ENCODE measurements around the gene ETFA.

The ETFA gene

GRCh38 chr15:76178296-76179000, 132.8 kb downstream of the ETFA start:
- peak overlapping the region; percentile 85 for H3K27ac ChIP-seq
- no peak for TF ChIP-seq CTCF (conservative IDR thresholded peaks at IDR 0.05)

GRCh38 chr15:76177491-76178040, 133.7 kb downstream of the ETFA start:
- no peak for TF ChIP-seq CTCF (conservative IDR thresholded peaks at IDR 0.05)
- H3K27ac ChIP-seq = peak overlapping the region; percentile 85

GRCh38 chr15:76176487-76177085, 134.7 kb downstream of the ETFA start:
- no peak for TF ChIP-seq CTCF (conservative IDR thresholded peaks at IDR 0.05)
- no peak overlapping the region for H3K27ac ChIP-seq

- H3K27ac ChIP-seq = no peak overlapping the region
- no peak for TF ChIP-seq CTCF (conservative IDR thresholded peaks at IDR 0.05)
Observed at GRCh38 chr15:76176059-76176458, 135.2 kb downstream of the ETFA start.

- no peak for TF ChIP-seq CTCF (conservative IDR thresholded peaks at IDR 0.05)
- no peak overlapping the region for H3K27ac ChIP-seq
Observed at GRCh38 chr15:76175442-76175841, 135.8 kb downstream of the ETFA start.

GRCh38 chr15:76174654-76175053, 136.6 kb downstream of the ETFA start:
- H3K27ac ChIP-seq = no peak overlapping the region
- TF ChIP-seq CTCF (conservative IDR thresholded peaks at IDR 0.05) = no peak

- TF ChIP-seq CTCF (conservative IDR thresholded peaks at IDR 0.05) = no peak
Observed at GRCh38 chr15:76173317-76173834, 137.9 kb downstream of the ETFA start.

More at GRCh38 chr15:76173317-76173834, 137.9 kb downstream of the ETFA start:
- H3K27ac ChIP-seq = no peak overlapping the region
